Astrocyte of the spinal cord (primary cell): ENCODE measurements around the gene ORM2.
"Not testable (repeated sequence)": the region's sequence is repeated elsewhere in the genome, so short reads cannot be mapped to it uniquely, and the experiment has no call there.

Experiments
- DNase-seq: peaks from one replicate; pipeline ENCODE4 v3.0.0; 2011; ENCODE audit warnings: low read depth, low spot score
- H3K4me3 ChIP-seq: 2 replicates; pipeline ENCODE4 v1.5.1; 2011; ENCODE audit warnings: low read depth, mild to moderate bottlenecking, low read length, moderate library complexity
- in situ Hi-C: cut with HindIII; loops from 2 replicates; pipeline ENCODE4 v1.10.0; 2017; ENCODE audit warnings: low sequenced_read_pairs
- TF ChIP-seq, protein P1 (sequence below): IDR thresholded peaks from 2 replicates; pipeline ENCODE4 v1.5.1; 2012; ENCODE audit warnings: low read depth, mild to moderate bottlenecking, low read length, inconsistent platforms

Gene ORM2

DNA sequence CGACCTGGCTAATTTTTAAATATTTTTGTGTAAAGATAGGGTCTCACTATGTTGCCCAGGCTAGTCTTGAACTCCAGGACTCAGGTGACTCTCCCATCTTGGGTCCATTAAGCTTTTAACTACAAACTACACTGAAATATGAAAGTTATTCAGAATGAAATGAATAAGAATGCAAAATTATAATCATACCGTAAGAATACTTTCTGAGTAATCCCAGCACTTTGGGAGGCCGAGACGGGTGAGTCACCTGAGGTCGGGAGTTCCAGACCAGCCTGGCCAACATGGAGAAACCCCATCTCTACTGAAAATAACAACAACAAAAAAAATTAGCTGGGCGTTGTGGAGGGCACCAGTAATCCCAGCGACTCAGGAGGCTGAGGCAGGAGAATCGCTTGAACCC, 7.9 kb upstream of the ORM2 start:
- no peak overlapping the region for H3K4me3 ChIP-seq
- TF ChIP-seq, protein P1, sequence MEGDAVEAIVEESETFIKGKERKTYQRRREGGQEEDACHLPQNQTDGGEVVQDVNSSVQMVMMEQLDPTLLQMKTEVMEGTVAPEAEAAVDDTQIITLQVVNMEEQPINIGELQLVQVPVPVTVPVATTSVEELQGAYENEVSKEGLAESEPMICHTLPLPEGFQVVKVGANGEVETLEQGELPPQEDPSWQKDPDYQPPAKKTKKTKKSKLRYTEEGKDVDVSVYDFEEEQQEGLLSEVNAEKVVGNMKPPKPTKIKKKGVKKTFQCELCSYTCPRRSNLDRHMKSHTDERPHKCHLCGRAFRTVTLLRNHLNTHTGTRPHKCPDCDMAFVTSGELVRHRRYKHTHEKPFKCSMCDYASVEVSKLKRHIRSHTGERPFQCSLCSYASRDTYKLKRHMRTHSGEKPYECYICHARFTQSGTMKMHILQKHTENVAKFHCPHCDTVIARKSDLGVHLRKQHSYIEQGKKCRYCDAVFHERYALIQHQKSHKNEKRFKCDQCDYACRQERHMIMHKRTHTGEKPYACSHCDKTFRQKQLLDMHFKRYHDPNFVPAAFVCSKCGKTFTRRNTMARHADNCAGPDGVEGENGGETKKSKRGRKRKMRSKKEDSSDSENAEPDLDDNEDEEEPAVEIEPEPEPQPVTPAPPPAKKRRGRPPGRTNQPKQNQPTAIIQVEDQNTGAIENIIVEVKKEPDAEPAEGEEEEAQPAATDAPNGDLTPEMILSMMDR: no peak
- in situ Hi-C loops: no loop called here
- peak; percentile 9 for DNase-seq

DNA sequence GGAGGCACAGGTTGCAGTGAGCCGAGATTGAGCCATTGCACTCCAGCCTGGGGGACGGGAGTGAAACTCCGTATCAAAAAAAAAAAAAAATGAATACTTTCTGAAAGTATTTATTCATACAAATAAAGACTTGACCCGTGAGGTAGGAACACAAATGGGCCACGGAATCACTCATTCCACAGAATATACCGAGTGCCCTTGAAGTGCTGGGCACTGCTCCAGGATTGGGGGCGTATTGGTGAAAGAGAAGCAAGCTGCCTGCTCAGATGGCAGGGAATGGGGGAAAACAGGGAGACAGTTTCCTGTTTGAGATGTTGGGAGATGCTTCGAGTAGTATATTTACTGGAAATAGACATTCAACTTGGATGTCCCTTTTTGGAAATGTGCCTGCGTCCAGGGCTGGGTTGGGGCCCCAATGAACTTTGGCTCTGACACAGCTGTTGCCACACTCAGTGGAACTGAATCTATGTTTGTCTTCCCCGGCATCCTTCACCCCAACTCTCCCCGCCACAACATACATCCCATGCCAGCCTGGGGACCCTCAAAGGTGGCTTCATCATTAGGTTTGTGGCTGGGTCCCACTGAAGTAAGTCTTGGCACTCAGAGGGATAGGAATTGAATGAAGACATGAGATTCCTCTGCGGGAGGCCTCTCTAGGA, 7.4 kb upstream of the ORM2 start:
- in situ Hi-C loops, H3K4me3 ChIP-seq, DNase-seq: not testable (repeated sequence)

GRCh38 chr9:114322831-114323531, 6.7 kb upstream of the ORM2 start, which contains the start of gene ORM1:
Gene ORM1 (plus strand): TSS chr9:114323098. CDS start chr9:114323134, 36 bp downstream.
- DNase-seq, in situ Hi-C loops: not testable (repeated sequence)

DNA sequence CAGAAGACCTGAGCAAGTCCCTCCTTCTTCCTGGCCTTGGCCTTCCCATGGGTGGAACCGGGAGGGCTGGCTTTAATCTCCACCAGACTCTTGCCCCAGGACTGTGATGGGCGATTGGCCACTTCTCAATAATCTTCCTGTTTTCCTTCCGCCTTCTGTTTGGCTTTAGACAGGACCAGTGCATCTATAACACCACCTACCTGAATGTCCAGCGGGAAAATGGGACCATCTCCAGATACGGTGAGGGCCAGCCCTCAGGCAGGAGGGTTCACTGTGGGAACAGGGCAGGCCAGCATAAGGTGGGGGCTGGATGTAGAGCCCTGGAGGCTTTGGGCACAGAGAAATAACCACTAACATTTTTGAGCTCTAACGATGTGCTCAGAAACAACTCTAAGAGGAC, 5.8 kb upstream of the ORM2 start:
- in situ Hi-C loops, DNase-seq, H3K4me3 ChIP-seq: not testable (repeated sequence)

More at GRCh38 chr9:114322831-114323531, 6.7 kb upstream of the ORM2 start, which contains the start of gene ORM1:
- not testable (repeated sequence) for H3K4me3 ChIP-seq

GRCh38 chr9:114324492-114324891, 5.2 kb upstream of the ORM2 start:
- in situ Hi-C loops: no loop called here
- no peak overlapping the region for H3K4me3 ChIP-seq
- TF ChIP-seq, protein P1: no peak
- DNase-seq: no peak

- not testable (repeated sequence) for DNase-seq
Observed at GRCh38 chr9:114324965-114325364, 4.7 kb upstream of the ORM2 start.

DNA sequence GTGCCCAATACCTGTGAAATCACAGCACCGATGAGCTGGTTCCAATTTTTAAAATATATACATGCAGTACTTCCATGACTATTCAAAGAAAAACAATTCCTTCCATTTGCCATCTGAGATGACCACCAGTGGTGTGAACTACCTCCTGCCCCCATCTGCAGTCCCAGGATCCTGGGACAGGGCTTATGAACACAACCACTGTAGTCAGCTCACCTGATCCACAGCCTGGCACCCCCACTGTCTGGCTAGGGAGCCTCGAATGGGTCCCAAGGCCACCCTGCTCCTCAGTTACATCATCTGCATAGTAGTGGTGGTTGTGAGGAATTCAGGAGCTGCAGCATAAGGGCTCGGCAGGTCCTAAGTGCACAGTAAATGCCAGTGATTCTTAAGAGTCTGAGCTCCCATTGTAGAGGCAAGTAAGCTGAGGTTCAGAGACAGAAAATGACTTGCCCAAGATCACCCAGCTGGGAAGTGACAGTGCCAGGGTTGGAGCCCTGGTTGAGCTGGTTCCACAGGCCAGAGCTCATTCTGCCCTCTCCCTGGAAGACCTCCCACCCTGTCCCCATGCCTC, 3.9 kb upstream of the ORM2 start:
- in situ Hi-C loops, H3K4me3 ChIP-seq, DNase-seq: not testable (repeated sequence)

More at GRCh38 chr9:114324965-114325364, 4.7 kb upstream of the ORM2 start:
- in situ Hi-C loops, H3K4me3 ChIP-seq: not testable (repeated sequence)

DNA sequence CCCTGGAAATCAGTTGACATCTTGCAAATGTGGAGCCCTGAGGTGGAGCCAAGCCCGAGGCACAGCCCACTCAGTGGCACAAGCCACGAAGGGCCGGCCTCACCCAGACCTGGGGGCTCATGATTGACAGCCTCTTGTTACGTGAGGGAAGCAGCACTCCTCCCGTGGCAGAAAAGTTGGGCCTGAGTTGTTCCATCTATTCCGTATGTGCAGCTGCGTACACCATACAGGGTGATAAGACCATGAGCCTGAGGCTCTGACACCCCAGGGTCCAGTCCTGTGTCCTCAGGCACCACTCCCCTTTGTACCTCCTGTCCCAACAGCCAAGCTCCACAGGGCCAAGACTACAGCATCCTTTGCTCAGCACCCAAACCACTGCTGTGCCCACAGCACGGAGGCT, 1.9 kb upstream of the ORM2 start:
- no peak overlapping the region for H3K4me3 ChIP-seq
- in situ Hi-C loops: no loop called here
- TF ChIP-seq, protein P1: no peak
- DNase-seq: no peak

DNA sequence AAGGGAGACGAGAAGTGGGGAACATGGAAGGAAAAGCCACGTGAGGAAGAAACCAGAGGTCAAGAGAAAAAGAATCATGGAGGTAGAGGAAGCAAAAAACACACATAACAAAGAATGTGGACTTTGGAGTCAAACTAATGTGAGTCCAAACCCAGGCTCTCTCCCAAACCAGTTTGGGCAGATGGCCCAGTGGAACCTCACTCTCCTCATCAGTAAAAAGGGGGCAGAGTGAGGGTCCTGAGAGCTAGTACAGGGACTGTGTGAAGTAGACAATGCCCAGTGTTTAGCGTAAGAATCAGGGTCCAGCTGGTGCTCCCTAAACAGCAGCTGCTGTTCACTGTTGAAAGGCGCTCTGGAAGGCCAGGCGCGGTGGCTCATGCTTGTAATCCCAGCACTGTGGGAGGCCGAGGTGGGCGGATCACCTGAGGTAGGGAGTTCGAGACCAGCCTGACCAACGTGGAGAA, 1.3 kb upstream of the ORM2 start:
- DNase-seq, in situ Hi-C loops: not testable (repeated sequence)

GRCh38 chr9:114328937-114329624, 588 bp upstream of the ORM2 start:
- DNase-seq, in situ Hi-C loops, H3K4me3 ChIP-seq: not testable (repeated sequence)

More for the DNA sequence above, 1.3 kb upstream of the ORM2 start:
- not testable (repeated sequence) for H3K4me3 ChIP-seq
